Activated CD8-positive, alpha-beta memory T cell treated with anti-CD3 and anti-CD28 coated beads for 36 hours (primary cell): Measurements from ENCODE around the gene ANO1. TPM values are rescaled to one million over a fixed set of nuclear protein-coding genes. Genes with fewer than 3 reads are reported as not detected.
"Not testable (repeated sequence)": the region's sequence is repeated elsewhere in the genome, so short reads cannot be mapped to it uniquely, and the experiment has no call there.

Experiments used
- CTCF ChIA-PET: fragments of 350-600 bp; sonication (Branson Sonifier 250); formaldehyde crosslinking; loops from one replicate; lab custom pipeline; 2021; ENCODE audit warnings: antibody characterized with exemption; lab: Charles Lee
- POLR2A ChIA-PET: fragments of 350-600 bp; sonication (Branson Sonifier 250); formaldehyde crosslinking; loops from one replicate; lab custom pipeline; 2021; ENCODE audit warnings: antibody characterized with exemption; lab: Charles Lee
- total RNA-seq, 2 experiments: library from RNA; stranded (reverse); gene quantifications; one replicate each; pipeline ENCODE4 v1.2.3, GENCODE V29; 2021

Gene ANO1
- total RNA-seq, 2 experiments from 2014 or later, result not detected

DNA sequence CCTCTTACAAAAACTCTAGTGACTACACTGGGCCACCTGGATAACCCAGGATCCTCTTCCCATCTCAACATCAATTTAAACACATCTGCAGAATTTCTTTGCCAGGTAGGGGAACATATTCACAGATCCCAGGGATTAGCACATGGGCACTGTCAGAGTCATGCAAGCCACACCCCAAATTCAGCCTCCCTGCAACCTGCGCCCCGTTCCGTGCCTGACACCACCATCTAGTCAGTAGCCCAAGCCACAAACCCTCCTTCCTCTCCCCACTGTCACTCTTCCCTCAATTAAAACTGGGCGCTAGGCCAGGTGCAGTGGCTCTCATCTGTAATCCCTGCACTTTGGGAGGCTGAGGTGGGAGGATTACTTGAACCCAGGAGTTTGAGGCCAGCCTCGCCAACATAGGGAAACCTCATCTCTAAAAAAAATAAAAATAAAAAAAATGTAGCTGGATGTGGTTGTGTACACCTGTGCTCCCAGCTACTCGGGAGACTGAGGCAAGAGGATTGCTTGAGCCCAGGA lies 131.3 kb downstream of the ANO1 start:
- ChIA-PET CTCF (no interaction called here), POLR2A (no interaction called here)

DNA sequence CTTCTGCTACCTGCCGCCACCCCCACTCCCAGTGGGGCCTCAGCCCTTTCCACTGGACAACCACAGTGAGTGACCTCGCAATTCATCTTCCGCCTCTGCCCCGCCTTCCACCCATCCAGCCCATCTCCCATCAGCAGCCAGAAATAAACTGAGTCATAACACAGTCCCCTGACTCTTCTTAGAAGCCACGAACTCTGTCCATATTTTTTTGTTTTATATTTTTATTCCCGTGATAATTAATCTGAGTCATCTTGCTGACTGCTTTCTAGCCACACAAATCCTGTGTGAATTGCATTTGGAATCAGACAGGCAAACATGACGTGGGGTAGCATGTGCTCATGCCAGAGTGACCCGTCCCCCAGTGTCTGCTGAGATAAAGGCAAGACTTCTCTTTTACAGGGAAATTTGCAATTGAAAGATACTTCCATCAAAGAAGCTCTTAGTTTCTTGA lies 132.0 kb downstream of the ANO1 start:
- CTCF ChIA-PET, result no interaction called here
- POLR2A ChIA-PET, result no interaction called here

DNA sequence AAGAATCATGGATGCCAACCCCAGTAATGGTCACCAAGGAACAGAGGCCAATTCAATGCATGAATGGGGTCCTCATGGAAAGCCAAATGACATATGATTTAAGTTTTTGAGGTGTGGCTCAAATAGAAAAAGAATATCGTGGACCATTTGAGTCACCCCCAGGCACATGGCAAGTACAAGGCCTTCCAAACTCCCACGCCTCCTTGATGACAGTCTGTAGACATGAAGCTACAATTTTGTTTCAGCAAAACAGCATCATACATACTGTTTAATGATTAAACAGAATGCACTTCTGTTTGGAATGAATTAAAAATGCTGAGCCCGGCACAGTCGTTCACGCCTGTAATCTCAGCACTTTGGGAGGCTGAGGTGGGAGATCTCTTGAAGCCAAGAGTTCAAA lies 132.4 kb downstream of the ANO1 start:
- POLR2A ChIA-PET, result no interaction called here
- CTCF ChIA-PET, result no interaction called here

DNA sequence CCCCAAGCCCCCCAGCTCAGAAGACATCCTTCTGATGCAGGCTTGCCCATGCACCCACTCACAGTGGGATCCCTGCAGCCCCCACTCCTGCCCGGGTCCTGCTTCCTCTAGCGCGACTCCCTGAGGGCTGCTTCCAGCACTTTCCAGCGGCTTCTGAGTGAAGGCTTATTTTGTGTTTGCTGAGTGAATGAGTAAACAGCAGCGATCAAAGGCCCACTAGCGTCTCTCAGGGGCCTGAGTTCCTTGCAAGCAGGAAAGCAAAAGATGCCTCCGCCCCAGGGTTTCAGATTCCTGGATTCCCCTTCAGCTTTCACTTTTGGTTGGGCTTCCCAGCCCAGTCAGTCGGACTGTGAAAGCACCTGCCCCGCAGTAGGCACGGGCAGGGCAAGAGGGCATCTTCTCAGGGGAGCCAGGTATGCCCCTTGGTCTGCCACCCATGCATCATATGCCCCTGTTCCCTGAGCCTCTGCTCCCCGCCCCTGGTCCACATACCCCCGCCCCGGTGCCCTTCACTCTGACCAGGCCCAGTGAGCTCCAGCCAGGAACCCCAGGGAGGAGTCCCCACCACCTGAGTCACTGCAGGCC lies 134.2 kb downstream of the ANO1 start:
- CTCF ChIA-PET, result interaction anchor here (1.3 kb wide), 1 partner anchor 14 kb away, joined by 4 read pairs; no protein-coding TSS in a partner anchor
- POLR2A ChIA-PET, result no interaction called here

DNA sequence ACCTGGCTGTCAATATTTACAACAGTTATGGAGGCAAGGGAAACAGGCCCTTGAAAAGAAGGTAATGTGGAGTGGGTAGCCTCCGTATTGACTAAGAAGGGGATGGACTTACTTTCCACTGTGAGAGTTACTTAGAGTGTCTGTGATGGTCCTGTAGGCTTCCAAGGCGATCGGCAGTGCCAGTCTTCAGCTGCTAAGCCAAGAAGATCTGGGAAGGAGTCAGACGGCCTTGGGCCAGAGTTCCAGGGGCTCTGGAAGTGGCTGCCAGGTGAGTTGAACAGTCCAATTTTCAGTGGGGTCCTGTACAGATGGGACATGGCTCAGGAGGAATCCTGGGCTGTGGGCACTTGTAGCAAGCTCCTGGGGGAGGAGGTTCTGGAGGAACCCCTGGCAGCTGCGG lies 139.3 kb downstream of the ANO1 start:
- POLR2A ChIA-PET, CTCF ChIA-PET: not testable (repeated sequence)

DNA sequence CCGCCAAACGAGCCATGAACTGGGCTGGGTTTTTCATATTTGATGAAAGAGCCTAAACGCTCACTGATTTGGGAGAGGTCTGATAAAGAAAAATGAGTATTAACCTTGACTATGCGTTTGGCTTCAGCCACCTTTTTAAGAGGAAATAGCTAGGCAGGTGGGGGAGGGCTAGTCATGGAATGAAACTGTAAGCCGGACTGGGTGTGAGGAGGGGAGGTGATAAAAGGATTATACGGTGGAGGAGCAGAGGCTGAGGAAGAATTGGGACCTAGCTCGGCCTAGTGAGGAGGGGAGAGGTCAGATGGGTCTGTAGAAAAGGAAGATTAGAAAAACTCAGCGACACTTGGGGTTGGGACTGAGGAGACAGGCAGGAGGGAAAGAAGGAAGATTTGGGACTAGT lies 140.0 kb downstream of the ANO1 start:
- CTCF ChIA-PET, result not testable (repeated sequence)

DNA sequence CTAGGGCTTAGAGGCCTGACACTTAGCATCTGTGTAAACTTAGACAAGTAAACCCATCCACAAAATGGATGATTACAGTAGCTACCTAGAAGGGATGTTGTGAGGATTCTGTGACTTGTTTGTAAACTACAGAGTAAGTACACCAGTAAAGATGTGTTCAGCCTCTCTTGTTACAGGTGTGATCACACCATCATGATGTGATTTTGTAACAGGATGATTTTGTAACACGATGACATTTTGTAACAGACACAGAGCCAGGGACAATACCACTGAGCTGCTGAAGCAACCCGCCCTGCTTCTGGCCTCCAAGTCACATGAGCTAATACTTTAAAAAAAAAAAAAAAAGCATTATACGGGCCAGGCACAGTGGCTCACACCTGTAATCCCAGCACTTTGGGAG lies 142.0 kb downstream of the ANO1 start:
- POLR2A ChIA-PET, result no interaction called here
- CTCF ChIA-PET, result interaction anchor here (0.5 kb wide), 1 partner anchor 201 kb away, joined by 3 read pairs; no protein-coding TSS in a partner anchor

More for the DNA sequence above, 140.0 kb downstream of the ANO1 start:
- POLR2A ChIA-PET, result not testable (repeated sequence)

DNA sequence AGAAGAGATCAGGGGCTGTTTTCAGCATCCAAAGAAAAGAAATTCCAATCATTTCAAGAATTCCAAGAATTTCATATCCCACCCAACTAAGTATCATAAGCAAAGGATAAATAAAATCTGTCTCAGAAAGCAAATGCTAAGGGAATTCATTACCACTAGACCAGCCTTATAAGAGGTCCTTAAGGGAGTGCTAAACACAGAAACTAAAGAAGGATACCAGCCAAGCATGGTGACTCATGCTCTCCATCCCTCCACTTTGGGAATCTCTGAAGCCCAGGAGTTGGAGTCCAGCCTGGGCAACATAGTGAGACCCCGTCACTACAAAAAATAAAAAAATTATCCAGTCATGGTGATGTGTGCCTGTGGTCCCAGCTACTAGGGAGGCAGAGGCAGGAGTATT lies 142.8 kb downstream of the ANO1 start:
- ChIA-PET POLR2A (no interaction called here), CTCF (no interaction called here)

DNA sequence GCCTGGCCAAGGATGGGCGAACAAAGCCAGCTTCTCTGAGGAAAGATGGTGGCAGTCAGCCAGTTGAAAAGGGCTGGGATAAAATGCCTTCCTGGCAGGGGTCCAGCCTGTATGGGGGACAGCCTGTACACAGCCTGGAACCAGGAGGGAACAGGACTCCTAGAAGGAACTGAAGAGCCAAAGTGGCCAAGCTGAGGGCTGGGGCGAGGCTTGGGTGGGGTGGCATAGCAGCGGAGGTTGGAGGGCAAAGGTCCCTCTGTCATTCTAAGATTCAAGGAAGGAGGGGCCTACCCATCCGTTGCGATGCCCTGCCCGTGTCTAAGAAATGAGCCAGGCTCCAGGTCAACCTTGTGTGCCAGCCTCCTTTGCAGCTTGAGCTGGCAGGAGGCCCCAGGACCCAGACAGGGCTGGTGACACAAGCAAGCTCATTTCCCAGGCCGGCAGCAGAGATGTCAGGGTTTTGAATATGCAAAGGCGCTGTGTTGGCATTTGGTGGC lies 147.6 kb downstream of the ANO1 start:
- POLR2A ChIA-PET, result interaction anchor here (0.6 kb wide), 1 partner anchor 45 kb away, joined by 3 read pairs; no protein-coding TSS in a partner anchor
- CTCF ChIA-PET, result no interaction called here

DNA sequence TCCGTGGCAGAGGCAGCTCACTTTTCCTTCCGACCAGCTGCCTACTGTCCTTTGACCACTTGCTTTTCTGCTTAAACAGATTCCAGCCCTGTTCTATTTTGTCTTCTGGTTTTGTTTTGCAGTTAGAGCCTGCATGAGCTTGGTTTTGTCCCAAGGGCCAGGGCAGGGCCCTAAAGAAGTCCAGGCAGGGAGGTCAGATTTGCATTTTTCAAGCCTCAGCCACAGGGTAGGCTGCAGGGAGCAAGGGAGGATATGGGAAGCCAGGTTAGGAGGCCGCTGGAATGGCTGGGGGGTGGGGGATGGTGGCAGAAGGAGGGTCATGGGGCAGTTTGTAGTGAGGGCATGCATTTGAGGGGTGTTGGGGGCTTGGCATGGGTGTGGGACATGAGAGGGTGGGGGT lies 148.1 kb downstream of the ANO1 start:
- ChIA-PET POLR2A (interaction anchor here (0.6 kb wide), 1 partner anchor 45 kb away, joined by 3 read pairs; no protein-coding TSS in a partner anchor), CTCF (no interaction called here)

DNA sequence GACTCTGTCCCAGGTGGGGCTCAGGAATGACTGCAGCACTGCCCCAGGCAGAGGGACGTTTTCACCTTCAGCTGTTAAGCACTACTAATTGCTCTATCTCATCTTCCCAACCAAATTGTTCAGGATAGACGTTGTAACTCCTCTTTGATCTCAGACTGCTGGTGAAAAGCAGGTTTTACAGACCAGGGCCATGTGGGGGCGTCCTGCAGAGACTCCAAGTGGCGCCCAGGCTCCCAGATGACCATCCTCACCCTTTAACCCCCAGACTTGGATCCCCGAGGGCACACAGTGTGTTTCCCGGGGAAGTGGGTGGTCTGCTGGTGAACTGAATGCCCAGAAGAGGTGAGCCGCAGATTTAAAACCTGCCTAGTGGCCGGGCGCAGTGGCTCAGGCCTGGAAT lies 148.8 kb downstream of the ANO1 start:
- CTCF ChIA-PET, result no interaction called here
- POLR2A ChIA-PET, result no interaction called here

DNA sequence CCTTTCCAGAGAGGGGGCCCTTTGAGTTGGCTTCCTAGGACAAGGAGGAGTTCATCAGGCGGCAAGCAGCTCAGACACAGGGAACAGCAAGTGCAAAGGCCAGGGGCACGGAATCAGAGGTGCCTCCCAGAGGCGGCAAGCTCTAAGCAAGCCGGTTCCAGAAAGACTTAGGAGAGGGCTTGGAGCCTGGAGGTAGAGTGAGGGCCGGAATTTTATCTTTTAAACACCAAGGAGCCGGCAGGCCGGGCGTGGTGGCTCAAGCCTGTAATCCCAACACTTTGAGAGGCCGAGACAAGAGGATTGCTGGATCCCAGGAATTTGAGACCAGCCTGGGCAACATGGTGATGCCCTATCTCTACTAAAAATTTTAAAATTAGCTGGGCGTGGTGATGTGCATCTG lies 151.6 kb downstream of the ANO1 start:
- ChIA-PET POLR2A (no interaction called here), CTCF (no interaction called here)

DNA sequence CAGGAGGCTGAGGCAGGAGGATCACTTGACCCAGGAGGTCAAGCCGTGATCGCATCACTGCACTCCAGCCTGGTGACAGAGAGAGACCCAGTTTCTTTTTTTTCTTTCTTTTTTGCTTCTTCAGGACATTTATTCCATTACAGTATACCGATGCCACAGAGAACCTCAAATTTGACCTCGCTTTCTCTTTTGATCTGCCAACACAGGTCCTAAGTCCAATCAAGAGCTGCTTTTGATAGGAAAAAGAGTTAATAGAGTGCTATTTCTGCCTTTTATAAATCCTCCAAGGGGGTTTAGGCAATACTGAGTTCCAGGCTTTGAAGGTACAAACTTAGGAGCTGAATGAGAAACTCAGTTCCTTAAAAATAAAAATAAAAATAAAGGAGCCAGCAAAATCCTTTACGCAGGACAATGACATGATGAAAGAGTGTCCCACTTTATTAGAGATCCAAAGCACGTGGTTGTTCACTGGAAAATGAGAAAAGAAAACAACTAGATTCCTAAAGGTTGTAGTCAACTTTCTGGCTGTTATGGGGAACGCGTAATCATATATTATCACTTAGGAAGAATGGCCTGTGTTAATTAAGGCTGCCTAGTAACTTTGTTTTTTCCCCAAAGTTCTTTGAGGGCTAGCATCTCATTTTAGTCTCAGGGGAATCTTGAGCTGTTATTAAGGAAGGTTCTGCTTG lies 152.2 kb downstream of the ANO1 start:
- CTCF ChIA-PET, result no interaction called here

DNA sequence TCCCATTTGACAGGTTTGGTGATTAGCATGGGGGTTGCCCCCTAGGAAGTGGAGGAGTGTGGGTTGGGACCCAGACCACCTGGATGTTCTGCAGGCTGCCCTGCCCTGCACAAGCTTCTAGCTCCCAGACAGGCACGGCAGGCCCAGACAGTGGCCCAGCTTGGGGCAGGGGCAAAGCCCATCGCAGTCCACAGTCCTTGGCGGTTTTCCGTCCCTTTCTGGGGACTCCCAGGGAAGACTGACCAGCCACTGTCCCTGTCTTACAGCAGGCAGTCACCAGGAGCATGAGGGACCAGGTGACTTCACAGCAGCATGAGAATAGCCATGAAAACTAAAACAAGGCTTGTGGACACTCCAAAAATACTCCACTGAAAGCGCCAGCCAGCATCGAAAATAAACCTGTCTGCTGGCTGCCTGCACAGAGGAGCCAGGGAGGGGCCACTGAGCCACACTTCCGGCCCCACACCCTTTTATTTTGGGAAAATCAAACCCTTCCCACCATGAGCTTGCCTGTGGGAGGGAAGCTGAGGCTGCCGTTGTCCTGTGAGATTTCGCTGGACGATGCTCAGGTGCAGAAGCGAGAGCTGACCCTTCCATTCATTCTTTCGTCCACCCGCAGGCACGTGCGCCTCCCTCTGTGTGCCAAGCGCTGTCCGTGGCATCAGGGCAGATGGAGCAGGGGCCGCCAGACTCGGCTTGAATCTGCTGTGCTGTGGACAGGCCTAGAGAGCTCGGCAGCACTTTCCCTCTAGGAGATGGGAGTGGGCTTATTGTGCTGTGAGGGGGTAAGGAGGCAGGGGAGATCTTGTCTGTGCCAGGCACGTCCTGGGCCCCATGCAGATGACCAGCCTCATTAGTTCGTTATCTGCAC lies 153.0 kb downstream of the ANO1 start:
- POLR2A ChIA-PET, result no interaction called here

More for the DNA sequence above, 152.2 kb downstream of the ANO1 start:
- POLR2A ChIA-PET, result no interaction called here

DNA sequence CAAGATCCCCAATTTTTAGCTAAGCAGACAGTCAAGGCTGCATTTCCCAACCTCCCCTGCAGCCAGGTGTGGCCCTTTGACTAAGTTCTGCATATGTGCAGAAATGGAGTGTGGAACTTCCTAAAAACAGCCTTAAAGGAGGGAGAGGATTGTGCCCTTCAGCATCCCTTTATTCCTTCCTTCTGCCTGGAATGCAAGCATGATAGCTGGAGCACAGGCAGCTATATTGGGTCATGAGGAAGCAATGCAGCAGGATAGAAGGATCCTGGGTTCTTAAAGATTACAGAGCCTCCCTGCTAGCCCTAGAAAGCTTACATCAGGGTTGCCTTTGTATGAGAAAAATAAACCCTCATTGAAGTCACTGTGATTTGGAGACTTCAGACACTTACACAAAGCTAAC lies 154.9 kb downstream of the ANO1 start:
- ChIA-PET CTCF (no interaction called here), POLR2A (interaction anchor here (0.5 kb wide), 1 partner anchor 21 kb away, joined by 3 read pairs; no protein-coding TSS in a partner anchor)

More for the DNA sequence above, 153.0 kb downstream of the ANO1 start:
- CTCF ChIA-PET, result no interaction called here

DNA sequence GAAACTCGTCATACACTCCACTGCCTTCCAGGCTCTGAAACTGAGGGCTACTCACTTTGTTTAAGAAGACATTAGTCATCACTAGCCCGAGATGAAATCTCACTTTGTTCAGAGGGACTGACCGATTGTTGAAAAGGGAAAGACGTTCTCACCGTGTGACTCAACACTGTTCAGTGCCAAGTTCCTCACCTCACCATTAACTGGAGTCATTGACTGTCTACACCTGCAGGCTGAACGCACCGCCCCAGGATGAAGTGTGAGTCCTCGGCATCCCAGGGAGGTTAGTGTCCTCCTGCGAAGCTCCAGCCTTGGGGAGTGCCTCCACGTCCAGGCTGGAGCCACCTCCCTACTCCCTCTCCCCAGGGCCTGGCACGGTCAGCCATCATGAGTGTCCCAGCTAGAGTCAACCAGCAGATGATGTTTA lies 155.4 kb downstream of the ANO1 start:
- CTCF ChIA-PET, result no interaction called here
- POLR2A ChIA-PET, result interaction anchor here (0.5 kb wide), 1 partner anchor 22 kb away, joined by 3 read pairs; no protein-coding TSS in a partner anchor

DNA sequence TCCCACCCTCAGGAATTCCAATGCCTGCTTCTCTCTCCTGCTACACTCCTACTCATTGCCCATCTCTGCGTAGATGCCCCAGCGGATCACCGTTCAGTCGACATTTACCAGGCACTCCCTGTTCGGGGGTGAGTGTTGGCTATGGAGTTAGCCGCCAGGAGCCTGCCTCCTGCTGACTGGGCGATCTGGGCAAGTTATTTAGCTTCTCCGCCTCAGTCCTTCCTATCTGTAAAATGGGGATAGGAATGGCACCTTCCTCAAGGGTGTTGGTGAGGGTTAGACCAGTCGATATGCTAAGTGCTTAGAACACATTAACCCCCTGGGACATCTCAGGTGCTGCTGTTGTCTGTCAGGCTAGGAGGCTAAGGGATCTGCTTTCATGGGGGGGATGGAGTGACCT lies 155.8 kb downstream of the ANO1 start:
- CTCF ChIA-PET, result no interaction called here
- POLR2A ChIA-PET, result no interaction called here
